ENCODE measurements around the gene VAMP2.
A peak's percentile ranks its signal among the peaks of the same experiment; 100 is the strongest.

Gene VAMP2

GRCh38 chr17:8143581-8144400, 19.0 kb downstream of the VAMP2 start:
- no peak for DNase-seq (ENCODE audit: low read depth in 1 of 2, low spot score in 1 of 2)

GRCh38 chr17:8142887-8143580, 19.7 kb downstream of the VAMP2 start:
- DNase-seq (ENCODE audit: low read depth in 1 of 2, low spot score in 1 of 2), result no peak

- DNase-seq (ENCODE audit: low read depth in 1 of 2, low spot score in 1 of 2), result no peak
Measured at GRCh38 chr17:8142158-8142886, 20.4 kb downstream of the VAMP2 start.

GRCh38 chr17:8141741-8142140, 21.0 kb downstream of the VAMP2 start:
- no peak for DNase-seq (ENCODE audit: low read depth in 1 of 2, low spot score in 1 of 2)

GRCh38 chr17:8141045-8141444, 21.7 kb downstream of the VAMP2 start:
- no peak for DNase-seq (ENCODE audit: low read depth in 1 of 2, low spot score in 1 of 2)

GRCh38 chr17:8140065-8141029, 22.4 kb downstream of the VAMP2 start:
- no peak for DNase-seq (ENCODE audit: low read depth in 1 of 2, low spot score in 1 of 2)

- peak; percentile 95 to 98 for DNase-seq (ENCODE audit: low read depth in 1 of 2, low spot score in 1 of 2)
Measured at GRCh38 chr17:8138672-8139371, 23.9 kb downstream of the VAMP2 start.

- DNase-seq (ENCODE audit: low read depth in 1 of 2, low spot score in 1 of 2), result no peak
Measured at GRCh38 chr17:8138374-8138671, 24.4 kb downstream of the VAMP2 start.

- no peak for DNase-seq (ENCODE audit: low read depth in 1 of 2, low spot score in 1 of 2)
Measured at GRCh38 chr17:8137645-8138373, 24.9 kb downstream of the VAMP2 start.

GRCh38 chr17:8133941-8134340, 28.8 kb downstream of the VAMP2 start:
- no peak for DNase-seq (ENCODE audit: low read depth in 1 of 2, low spot score in 1 of 2)

GRCh38 chr17:8133399-8133798, 29.3 kb downstream of the VAMP2 start:
- no peak for DNase-seq (ENCODE audit: low read depth in 1 of 2, low spot score in 1 of 2)

- DNase-seq (ENCODE audit: low read depth in 1 of 2, low spot score in 1 of 2), result no peak
Measured at GRCh38 chr17:8131844-8132441, 30.8 kb downstream of the VAMP2 start.

GRCh38 chr17:8128125-8128784, 34.5 kb downstream of the VAMP2 start:
- DNase-seq (ENCODE audit: low read depth in 1 of 2, low spot score in 1 of 2), result no peak

- DNase-seq (ENCODE audit: low read depth in 1 of 2, low spot score in 1 of 2), result no peak
Measured at GRCh38 chr17:8126491-8127066, 36.2 kb downstream of the VAMP2 start.

GRCh38 chr17:8125947-8126490, 36.7 kb downstream of the VAMP2 start:
- no peak for DNase-seq (ENCODE audit: low read depth in 1 of 2, low spot score in 1 of 2)

- DNase-seq (ENCODE audit: low read depth in 1 of 2, low spot score in 1 of 2), result peak; percentile 78 to 84
Measured at GRCh38 chr17:8125154-8125946, 37.4 kb downstream of the VAMP2 start.
